HCT116 (cell line): ENCODE measurements around the gene RNF141. TPM values are rescaled to one million over a fixed set of nuclear protein-coding genes. Genes with fewer than 3 reads are reported as not detected.

ENCODE experiments used
- ATAC-seq: fragments of 200-7000 bp; cut with Tn5 transposase; 2 replicates; pipeline ENCODE4 v1.9.1; 2020; ENCODE audit warnings: mild to moderate bottlenecking, moderate library complexity
- BruUV-seq: library from RNA; stranded (reverse); fragments of 400-500 nt; replicated peaks from 2 replicates; lab custom pipeline; 2021; lab: Mats Ljungman, UMichigan
- CTCF ChIA-PET: fragments of 300-600 bp; sonication (Branson Sonifier 250); formaldehyde crosslinking; loops from one replicate; lab custom pipeline; 2021; ENCODE audit warnings: antibody characterized with exemption; lab: Charles Lee
- POLR2A ChIA-PET: fragments of 300-600, 350-600 bp; sonication (Branson Sonifier 250); formaldehyde crosslinking; loops from one replicate; lab custom pipeline; 2021; ENCODE audit warnings: antibody characterized with exemption; lab: Charles Lee
- RAD21 ChIA-PET, 2 experiments: fragments of 300-600 bp; sonication (Branson Sonifier 250); formaldehyde crosslinking; loops; one replicate each; lab custom pipeline; 2023; ENCODE audit warnings: low total read pairs in 2 of 2; ENCODE audit not compliant: uncharacterized antibody in 2 of 2, unreplicated experiment in 2 of 2, low non-redundant PET in 1 of 2; lab: Charles Lee
- DNase-seq: peaks from one replicate; pipeline ENCODE4 v3.0.0-alpha.2; 2010; ENCODE audit warnings: low read depth, low spot score
- H2AFZ ChIP-seq: fragments of 200-600 bp; shearing (Covaris generic), sonication (generic); 2 replicates; pipeline ENCODE4 v1.6.1; 2017; ENCODE audit warnings: low read depth, mixed run types, mixed read lengths, antibody characterized with exemption, low read length; ENCODE audit not compliant: poor library complexity, severe bottlenecking
- H3K27ac ChIP-seq: 2 replicates; pipeline ENCODE4 v1.5.1; 2012; ENCODE audit warnings: low read depth, low read length
- H3K27me3 ChIP-seq: fragments of 200-600 bp; sonication (generic); 2 replicates; pipeline ENCODE4 v1.6.1; 2016; ENCODE audit warnings: mixed run types, low read length, mixed read lengths; ENCODE audit not compliant: insufficient read depth
- H3K36me3 ChIP-seq, 2 experiments: fragments of 200-500 bp in 1 of 2; fragments of 200-600 bp in 1 of 2; sonication (Bioruptor generic) in 1 of 2; sonication (generic) in 1 of 2; 2 replicates each; pipeline versions ENCODE4 v1.5.1 to v1.6.1; 2014 to 2016; ENCODE audit warnings: low read length in 2 of 2, inconsistent platforms in 1 of 2, mixed read lengths in 1 of 2, mixed run types in 1 of 2; ENCODE audit not compliant: insufficient read depth in 2 of 2, control insufficient read depth in 1 of 2
- H3K4me1 ChIP-seq, 2 experiments: fragments of 200-600 bp in 1 of 2; sonication (generic) in 1 of 2; 2 replicates each; pipeline versions ENCODE4 v1.5.1 to v1.6.1; 2012 to 2017; ENCODE audit warnings: low read length in 2 of 2, inconsistent platforms in 1 of 2, mild to moderate bottlenecking in 1 of 2, mixed read lengths in 1 of 2, mixed run types in 1 of 2, moderate library complexity in 1 of 2; ENCODE audit not compliant: insufficient read depth in 2 of 2, control insufficient read depth in 1 of 2
- H3K4me2 ChIP-seq: fragments of 200-600 bp; sonication (generic); 2 replicates; pipeline ENCODE4 v1.6.1; 2017; ENCODE audit warnings: mixed run types, low read length, mixed read lengths
- H3K4me3 ChIP-seq, 2 experiments: fragments of 200-600 bp in 1 of 2; sonication (generic) in 1 of 2; replicated peaks in 1 of 2; 2 replicates each; pipeline ENCODE4 v1.5.1; 2011 to 2016; ENCODE audit warnings: low read length in 2 of 2, control low read depth in 1 of 2, low read depth in 1 of 2, mild to moderate bottlenecking in 1 of 2, mixed read lengths in 1 of 2, mixed run types in 1 of 2
- H3K79me2 ChIP-seq: fragments of 200-600 bp; sonication (generic); 2 replicates; pipeline ENCODE4 v1.6.1; 2017; ENCODE audit warnings: mild to moderate bottlenecking, mixed run types, low read length, moderate library complexity, mixed read lengths; ENCODE audit not compliant: insufficient read depth
- H3K9ac ChIP-seq: fragments of 200-600 bp; sonication (generic); 2 replicates; pipeline ENCODE4 v1.6.1; 2016; ENCODE audit warnings: low read length, mixed read lengths
- H3K9me2 ChIP-seq: fragments of 200-600 bp; sonication (generic), shearing (Covaris generic); 2 replicates; pipeline ENCODE4 v1.6.1; 2017; ENCODE audit warnings: mixed run types, mild to moderate bottlenecking, moderate library complexity; ENCODE audit not compliant: insufficient read depth
- H3K9me3 ChIP-seq, 2 experiments: fragments of 200-500 bp in 1 of 2; fragments of 200-600 bp in 1 of 2; sonication (Bioruptor generic) in 1 of 2; sonication (generic) in 1 of 2; 2 replicates each; pipeline ENCODE4 v1.6.1; 2014 to 2017; ENCODE audit warnings: low read length in 2 of 2, mixed read lengths in 2 of 2, inconsistent platforms in 1 of 2, low read depth in 1 of 2, mild to moderate bottlenecking in 1 of 2, mixed run types in 1 of 2, moderate library complexity in 1 of 2; ENCODE audit not compliant: control insufficient read depth in 1 of 2, insufficient read depth in 1 of 2
- H4K20me1 ChIP-seq: fragments of 200-600 bp; sonication (generic), shearing (Covaris generic); 2 replicates; pipeline ENCODE4 v1.6.1; 2017; ENCODE audit warnings: mixed run types, mild to moderate bottlenecking, moderate library complexity; ENCODE audit not compliant: insufficient read depth
- CEBPB ChIP-seq: IDR thresholded peaks from 2 replicates; pipeline ENCODE4 v1.6.1; 2012; ENCODE audit warnings: low read depth
- EZH2 ChIP-seq: fragments of 200-600 bp; sonication (generic); IDR thresholded peaks from 2 replicates; pipeline ENCODE4 v1.6.1; 2017; ENCODE audit warnings: antibody characterized with exemption, mixed run types
- EZH2phosphoT487 ChIP-seq: fragments of 200-600 bp; IDR thresholded peaks from 2 replicates; pipeline ENCODE4 v1.6.1; 2018; ENCODE audit warnings: antibody characterized with exemption, borderline replicate concordance
- FOSL1 ChIP-seq: IDR thresholded peaks from 2 replicates; pipeline ENCODE4 v1.6.1; 2012; ENCODE audit warnings: low read depth
- POLR2A ChIP-seq: IDR thresholded peaks from 2 replicates; pipeline ENCODE4 v1.7.0; 2011; ENCODE audit warnings: borderline replicate concordance; ENCODE audit not compliant: insufficient read depth, insufficient read length; ENCODE audit errors: extremely low read depth
- POLR2AphosphoS5 ChIP-seq: IDR thresholded peaks from 2 replicates; pipeline ENCODE4 v1.6.1; 2011; ENCODE audit warnings: mild to moderate bottlenecking, low read depth, low read length, moderate library complexity
- RAD21 ChIP-seq: IDR thresholded peaks from 2 replicates; pipeline ENCODE4 v1.6.1; 2012; ENCODE audit warnings: low read depth, mild to moderate bottlenecking
- SRF ChIP-seq: IDR thresholded peaks from 2 replicates; pipeline ENCODE4 v1.6.1; 2012; ENCODE audit warnings: low read depth
- ZFX ChIP-seq: fragments of 450-650 bp; IDR thresholded peaks from 2 replicates; pipeline ENCODE4 v1.6.1; 2017
- intact Hi-C: fragments of 100-400 bp; cut with micrococcal nuclease; formaldehyde crosslinking; loops from 2 replicates; pipeline ENCODE4 v1.10.0; 2022
- total RNA-seq: library from RNA; stranded (reverse); gene quantifications from one replicate; pipeline ENCODE4 v1.2.1, GENCODE V29; 2021; ENCODE audit not compliant: unreplicated experiment
- TF ChIP-seq, protein P1 (sequence below): IDR thresholded peaks from 2 replicates; pipeline ENCODE4 v1.6.1; 2011; ENCODE audit warnings: mild to moderate bottlenecking, low read length, moderate library complexity; ENCODE audit not compliant: insufficient replicate concordance; ENCODE audit errors: extremely low read depth
- TF ChIP-seq, protein P2 (sequence below): IDR thresholded peaks from 2 replicates; pipeline ENCODE4 v1.6.1; 2012; ENCODE audit warnings: low read depth
- TF ChIP-seq, protein P3 (sequence below), 3 experiments: fragments of 200-600 bp in 1 of 3; sonication (generic) in 1 of 3; IDR thresholded peaks in 2 of 3; conservative IDR thresholded peaks in 1 of 3; 2 replicates each; pipeline ENCODE4 v1.5.1; 2012 to 2017; ENCODE audit warnings: low read depth in 2 of 3, low read length in 2 of 3, antibody characterized with exemption in 1 of 3, borderline replicate concordance in 1 of 3, control low read depth in 1 of 3, mild to moderate bottlenecking in 1 of 3, mixed read lengths in 1 of 3, mixed run types in 1 of 3, moderate library complexity in 1 of 3; ENCODE audit not compliant: insufficient read depth in 1 of 3

Gene RNF141
- total RNA-seq, 1 experiment from 2014 or later: 133 TPM

DNA sequence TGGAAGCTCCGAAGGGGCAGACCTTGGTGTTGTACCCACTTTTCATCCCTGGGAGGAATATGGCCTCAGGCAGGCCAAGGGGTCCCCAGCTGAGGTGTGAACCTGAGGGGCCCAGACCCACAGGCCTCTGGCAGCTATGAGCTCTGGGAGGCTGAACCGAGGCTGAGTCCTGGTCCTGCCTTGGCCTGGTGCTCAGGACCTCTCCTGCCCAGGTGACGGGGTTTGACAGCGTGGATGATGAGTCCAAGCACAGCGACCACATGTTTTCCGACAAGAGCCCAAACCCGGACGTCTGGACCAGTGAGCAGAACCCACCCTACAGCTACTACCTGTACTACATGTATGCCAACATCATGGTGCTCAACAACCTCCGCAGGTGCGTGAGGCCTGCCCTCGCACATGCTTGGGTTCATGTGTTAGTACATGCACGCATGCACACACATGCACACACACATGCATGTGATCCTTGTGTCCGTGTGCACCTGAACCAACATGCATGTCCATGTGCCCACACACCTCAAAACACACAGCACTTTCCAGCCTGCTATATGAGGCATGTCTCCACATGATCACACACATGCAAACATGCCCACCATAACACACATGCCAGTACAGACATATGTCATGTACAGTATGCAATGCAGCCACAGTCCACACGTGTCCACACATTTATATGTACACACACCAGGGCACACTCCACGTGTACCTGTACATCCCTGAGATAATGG lies 40.9 kb downstream of the RNF141 start (continued):
- TF ChIP-seq, protein P1, sequence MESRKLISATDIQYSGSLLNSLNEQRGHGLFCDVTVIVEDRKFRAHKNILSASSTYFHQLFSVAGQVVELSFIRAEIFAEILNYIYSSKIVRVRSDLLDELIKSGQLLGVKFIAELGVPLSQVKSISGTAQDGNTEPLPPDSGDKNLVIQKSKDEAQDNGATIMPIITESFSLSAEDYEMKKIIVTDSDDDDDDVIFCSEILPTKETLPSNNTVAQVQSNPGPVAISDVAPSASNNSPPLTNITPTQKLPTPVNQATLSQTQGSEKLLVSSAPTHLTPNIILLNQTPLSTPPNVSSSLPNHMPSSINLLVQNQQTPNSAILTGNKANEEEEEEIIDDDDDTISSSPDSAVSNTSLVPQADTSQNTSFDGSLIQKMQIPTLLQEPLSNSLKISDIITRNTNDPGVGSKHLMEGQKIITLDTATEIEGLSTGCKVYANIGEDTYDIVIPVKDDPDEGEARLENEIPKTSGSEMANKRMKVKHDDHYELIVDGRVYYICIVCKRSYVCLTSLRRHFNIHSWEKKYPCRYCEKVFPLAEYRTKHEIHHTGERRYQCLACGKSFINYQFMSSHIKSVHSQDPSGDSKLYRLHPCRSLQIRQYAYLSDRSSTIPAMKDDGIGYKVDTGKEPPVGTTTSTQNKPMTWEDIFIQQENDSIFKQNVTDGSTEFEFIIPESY: no peak
- TF ChIP-seq RAD21 (no peak), POLR2AphosphoS5 (no peak), EZH2phosphoT487 (no peak), SRF (no peak), EZH2 (no peak)
- TF ChIP-seq, protein P2, sequence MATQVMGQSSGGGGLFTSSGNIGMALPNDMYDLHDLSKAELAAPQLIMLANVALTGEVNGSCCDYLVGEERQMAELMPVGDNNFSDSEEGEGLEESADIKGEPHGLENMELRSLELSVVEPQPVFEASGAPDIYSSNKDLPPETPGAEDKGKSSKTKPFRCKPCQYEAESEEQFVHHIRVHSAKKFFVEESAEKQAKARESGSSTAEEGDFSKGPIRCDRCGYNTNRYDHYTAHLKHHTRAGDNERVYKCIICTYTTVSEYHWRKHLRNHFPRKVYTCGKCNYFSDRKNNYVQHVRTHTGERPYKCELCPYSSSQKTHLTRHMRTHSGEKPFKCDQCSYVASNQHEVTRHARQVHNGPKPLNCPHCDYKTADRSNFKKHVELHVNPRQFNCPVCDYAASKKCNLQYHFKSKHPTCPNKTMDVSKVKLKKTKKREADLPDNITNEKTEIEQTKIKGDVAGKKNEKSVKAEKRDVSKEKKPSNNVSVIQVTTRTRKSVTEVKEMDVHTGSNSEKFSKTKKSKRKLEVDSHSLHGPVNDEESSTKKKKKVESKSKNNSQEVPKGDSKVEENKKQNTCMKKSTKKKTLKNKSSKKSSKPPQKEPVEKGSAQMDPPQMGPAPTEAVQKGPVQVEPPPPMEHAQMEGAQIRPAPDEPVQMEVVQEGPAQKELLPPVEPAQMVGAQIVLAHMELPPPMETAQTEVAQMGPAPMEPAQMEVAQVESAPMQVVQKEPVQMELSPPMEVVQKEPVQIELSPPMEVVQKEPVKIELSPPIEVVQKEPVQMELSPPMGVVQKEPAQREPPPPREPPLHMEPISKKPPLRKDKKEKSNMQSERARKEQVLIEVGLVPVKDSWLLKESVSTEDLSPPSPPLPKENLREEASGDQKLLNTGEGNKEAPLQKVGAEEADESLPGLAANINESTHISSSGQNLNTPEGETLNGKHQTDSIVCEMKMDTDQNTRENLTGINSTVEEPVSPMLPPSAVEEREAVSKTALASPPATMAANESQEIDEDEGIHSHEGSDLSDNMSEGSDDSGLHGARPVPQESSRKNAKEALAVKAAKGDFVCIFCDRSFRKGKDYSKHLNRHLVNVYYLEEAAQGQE: no peak

DNA sequence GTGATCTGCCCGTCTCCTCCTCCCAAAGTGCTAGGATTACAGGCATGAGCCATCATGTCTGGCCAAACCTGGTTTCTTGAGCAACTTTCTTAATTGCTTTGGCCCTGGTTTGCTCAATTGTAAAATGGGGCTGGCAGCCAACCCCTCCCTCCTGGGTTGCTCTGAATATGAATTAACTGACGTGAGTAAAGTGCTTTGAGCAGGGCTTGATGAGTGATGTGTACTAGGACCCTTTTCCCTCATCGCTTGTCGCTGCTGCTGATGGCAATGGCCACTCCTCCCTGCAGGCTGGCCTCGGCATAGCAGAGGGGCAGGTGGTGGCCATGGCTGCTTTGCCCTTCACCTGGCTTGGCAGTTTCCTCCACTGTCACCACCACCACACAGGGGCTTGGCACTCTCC lies 41.5 kb downstream of the RNF141 start:
- H3K4me1 ChIP-seq: no peaks in the 10 kb centered on the region
- ChIA-PET RAD21 (no interaction called here), POLR2A (no interaction called here), CTCF (no interaction called here)
- no peaks in the 10 kb centered on the region for H4K20me1 ChIP-seq
- no peak for DNase-seq
- no peak overlapping the region for H3K9ac ChIP-seq
- H3K4me2 ChIP-seq: no peak overlapping the region
- H3K79me2 ChIP-seq: no peaks in the 10 kb centered on the region
- no peaks in the 10 kb centered on the region for H3K9me2 ChIP-seq
- no peak overlapping the region for H3K4me3 ChIP-seq
- no peak overlapping the region for H2AFZ ChIP-seq
- H3K9me3 ChIP-seq: no peaks in the 10 kb centered on the region
- H3K27me3 ChIP-seq: no peaks in the 10 kb centered on the region
- intact Hi-C loops: no loop called here
- no peak for ATAC-seq
- peaks cover 6 to 54% of the 10 kb centered on the region in 2 experiments for H3K36me3 ChIP-seq
- H3K27ac ChIP-seq: no peak overlapping the region
- no TSS peak for BruUV-seq
- no peak for TF ChIP-seq CEBPB
- TF ChIP-seq FOSL1: no peak
- no peak for TF ChIP-seq SRF
- TF ChIP-seq POLR2A: no peak
- TF ChIP-seq, protein P3, sequence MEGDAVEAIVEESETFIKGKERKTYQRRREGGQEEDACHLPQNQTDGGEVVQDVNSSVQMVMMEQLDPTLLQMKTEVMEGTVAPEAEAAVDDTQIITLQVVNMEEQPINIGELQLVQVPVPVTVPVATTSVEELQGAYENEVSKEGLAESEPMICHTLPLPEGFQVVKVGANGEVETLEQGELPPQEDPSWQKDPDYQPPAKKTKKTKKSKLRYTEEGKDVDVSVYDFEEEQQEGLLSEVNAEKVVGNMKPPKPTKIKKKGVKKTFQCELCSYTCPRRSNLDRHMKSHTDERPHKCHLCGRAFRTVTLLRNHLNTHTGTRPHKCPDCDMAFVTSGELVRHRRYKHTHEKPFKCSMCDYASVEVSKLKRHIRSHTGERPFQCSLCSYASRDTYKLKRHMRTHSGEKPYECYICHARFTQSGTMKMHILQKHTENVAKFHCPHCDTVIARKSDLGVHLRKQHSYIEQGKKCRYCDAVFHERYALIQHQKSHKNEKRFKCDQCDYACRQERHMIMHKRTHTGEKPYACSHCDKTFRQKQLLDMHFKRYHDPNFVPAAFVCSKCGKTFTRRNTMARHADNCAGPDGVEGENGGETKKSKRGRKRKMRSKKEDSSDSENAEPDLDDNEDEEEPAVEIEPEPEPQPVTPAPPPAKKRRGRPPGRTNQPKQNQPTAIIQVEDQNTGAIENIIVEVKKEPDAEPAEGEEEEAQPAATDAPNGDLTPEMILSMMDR (IDR thresholded peaks at IDR 0.05 in 2 of 3, conservative IDR thresholded peaks at IDR 0.05 in 1 of 3; ENCODE audit: borderline replicate concordance in 1 of 3, insufficient read depth in 1 of 3, low read depth in 2 of 3, low read length in 2 of 3): no peak
- no peak for TF ChIP-seq RAD21
- no peak for TF ChIP-seq ZFX
- TF ChIP-seq, protein P2: no peak
- TF ChIP-seq POLR2AphosphoS5: no peak
